ENCODE data around the gene PRR19.

The PRR19 gene

GRCh38 chr19:42271045-42271419 is 30.9 kb upstream of the PRR19 start:
- DNase-seq (ENCODE audit: low spot score) = no peak

- no peak for DNase-seq (ENCODE audit: low spot score)
These were observed 29.9 kb upstream of the PRR19 start for GRCh38 chr19:42271861-42272534.

DNA sequence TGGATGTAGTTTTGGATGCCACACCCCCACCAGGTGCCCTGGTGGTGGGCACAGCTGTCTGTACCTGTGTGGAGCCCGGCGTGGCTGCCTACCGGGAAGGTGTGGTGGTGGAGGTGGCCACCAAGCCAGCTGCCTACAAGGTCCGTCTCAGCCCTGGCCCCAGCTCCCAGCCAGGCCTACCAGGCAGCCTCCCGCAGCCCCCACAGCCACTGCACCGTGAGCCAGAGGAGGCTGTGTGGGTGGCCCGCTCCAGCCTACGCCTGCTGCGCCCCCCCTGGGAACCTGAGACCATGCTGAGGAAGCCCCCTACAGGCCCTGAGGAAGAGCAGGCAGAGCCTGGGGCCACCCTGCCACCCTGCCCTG is 29.4 kb upstream of the PRR19 start:
- no peak for DNase-seq (ENCODE audit: low spot score)

GRCh38 chr19:42272989-42273406 is 28.9 kb upstream of the PRR19 start:
- no peak for DNase-seq (ENCODE audit: low spot score)

- no peak for DNase-seq (ENCODE audit: low spot score)
These were observed 28.4 kb upstream of the PRR19 start for GRCh38 chr19:42273407-42274064.

DNA sequence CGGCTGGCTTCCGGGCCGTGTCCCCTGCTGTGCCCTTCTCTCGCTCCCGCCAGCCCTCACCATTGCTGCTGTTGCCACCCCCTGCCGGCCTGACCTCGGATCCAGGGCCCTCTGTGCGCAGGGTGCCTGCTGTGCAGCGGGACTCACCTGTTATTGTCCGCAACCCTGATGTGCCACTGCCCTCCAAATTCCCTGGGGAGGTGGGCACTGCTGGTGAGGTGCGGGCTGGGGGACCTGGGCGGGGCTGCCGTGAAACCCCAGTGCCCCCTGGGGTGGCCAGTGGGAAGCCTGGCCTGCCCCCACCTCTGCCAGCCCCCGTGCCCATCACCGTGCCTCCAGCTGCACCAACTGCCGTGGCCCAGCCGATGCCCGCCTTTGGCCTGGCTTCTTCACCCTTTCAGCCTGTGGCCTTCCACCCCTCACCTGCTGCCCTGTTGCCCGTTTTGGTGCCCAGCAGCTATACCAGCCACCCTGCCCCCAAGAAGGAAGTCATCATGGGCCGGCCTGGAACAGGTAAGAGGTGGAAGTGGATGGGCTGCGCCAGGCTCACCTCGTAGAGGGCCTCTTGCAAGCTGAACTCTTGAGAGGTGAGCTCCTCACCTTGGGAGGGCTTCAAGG is 27.8 kb upstream of the PRR19 start:
- no peak for DNase-seq (ENCODE audit: low spot score)

DNA sequence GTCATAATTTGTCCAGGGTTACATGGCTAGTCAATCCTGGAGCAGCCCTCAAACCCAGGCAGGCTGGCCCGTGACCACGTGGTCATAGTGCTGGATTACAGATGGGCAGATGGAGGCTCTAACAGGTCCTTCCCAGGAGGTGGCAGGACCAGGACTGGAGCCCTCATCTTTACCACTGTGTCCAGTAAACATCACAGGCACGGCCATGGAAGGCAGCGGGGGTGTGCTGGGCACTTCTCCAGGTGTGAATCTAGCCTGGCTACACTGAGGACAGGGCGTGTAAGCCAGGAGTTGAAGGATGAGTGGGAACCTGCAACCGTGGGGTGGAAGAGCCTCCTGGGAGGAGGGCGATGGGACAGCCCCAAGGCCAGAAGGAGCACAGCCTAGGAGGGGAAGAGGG is 26.8 kb upstream of the PRR19 start:
- DNase-seq (ENCODE audit: low spot score) = no peak

DNA sequence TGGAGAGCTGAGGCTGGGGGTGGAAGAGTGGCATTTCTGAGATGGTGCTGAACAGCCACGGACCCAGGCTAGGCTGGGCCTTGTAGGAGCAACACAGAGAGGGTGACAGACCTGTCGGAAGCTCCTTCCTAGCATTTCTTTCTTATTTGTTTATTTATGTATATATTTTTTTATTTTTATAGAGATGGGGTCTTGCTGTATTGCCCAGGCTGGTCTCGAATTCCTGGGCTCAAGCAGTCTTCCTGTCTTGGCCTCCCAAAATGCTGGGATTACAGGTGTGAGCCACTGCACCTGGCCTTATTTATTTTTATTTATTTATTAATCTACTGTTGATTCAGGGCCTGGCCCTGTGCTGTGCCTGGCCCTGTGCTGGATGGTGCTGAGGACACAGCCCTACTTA is 26.4 kb upstream of the PRR19 start:
- DNase-seq (ENCODE audit: low spot score) = no peak

DNA sequence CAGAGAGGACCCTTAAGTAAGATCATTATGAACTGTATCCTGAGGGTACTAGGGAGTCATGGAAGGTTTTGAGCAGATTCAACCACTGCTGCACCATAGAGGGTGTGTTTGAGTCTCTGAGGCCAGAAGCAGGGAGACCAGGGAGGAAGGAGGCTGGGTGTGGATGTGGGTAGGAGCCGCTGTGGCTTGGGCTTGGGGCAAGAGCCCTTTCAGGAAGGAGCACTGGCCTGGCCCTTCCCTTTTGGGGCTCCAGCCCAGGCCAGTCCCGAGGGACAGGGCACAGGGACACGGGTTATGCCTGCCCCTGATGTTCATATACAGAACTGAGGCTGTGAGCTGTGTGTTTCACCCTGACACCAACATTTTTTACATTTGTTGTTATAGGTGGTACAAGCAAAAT is 25.6 kb upstream of the PRR19 start:
- no peak for DNase-seq (ENCODE audit: low spot score)

DNA sequence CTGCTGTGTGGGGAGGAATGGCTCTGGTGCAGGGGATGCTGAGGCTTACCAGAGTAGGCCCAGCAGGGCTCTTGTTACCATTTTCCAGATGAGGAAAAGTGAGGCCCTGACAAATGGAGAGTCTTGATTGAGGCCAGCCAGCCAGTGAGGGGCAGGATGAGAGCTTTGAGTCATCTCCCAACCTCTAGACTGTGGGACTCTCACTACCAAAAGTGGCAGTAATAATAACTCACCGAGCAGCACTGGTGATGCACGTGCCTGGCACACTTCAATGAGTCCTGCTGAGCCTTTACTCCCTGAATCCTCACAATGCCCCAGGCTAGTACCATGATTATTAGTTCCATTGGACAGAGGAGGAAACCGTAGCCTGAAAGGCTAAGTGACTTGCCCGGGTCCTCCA is 25.1 kb upstream of the PRR19 start:
- DNase-seq (ENCODE audit: low spot score) = no peak

DNA sequence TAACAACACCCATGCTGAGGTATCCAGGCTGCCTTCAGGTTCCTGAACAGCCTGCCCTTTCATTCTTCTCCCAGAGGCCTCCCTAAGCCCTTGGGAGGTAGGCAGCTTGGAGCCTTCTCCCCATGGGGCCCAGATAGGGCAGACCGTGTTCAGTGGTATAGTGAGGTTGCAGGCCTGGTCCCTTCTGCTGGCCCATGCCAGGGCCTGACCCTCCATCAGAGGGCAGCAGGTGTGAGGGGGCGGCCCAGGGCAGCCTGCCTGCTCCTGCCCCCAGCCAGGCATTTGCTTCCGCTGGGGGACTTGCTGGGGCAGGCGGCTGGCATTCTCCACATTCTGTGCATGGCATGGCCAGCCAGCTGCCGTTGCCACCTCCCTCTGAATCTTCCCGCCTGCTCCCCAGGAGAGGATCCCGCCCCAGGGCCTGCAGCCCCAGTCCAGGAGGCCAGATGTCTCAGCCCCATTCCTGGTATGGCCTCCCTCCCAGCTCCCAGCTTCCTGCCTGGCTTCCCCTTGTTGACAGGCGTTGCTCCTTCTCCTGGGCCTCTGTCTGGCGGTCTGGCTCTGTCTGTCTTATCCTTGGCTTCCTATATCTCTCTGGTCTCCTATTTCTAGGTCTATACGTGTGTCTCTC is 24.0 kb upstream of the PRR19 start:
- DNase-seq (ENCODE audit: low spot score) = no peak

GRCh38 chr19:42278452-42279154 is 23.3 kb upstream of the PRR19 start:
- no peak for DNase-seq (ENCODE audit: low spot score)

- DNase-seq (ENCODE audit: low spot score) = no peak
These were observed 22.6 kb upstream of the PRR19 start for GRCh38 chr19:42279155-42279901.

DNA sequence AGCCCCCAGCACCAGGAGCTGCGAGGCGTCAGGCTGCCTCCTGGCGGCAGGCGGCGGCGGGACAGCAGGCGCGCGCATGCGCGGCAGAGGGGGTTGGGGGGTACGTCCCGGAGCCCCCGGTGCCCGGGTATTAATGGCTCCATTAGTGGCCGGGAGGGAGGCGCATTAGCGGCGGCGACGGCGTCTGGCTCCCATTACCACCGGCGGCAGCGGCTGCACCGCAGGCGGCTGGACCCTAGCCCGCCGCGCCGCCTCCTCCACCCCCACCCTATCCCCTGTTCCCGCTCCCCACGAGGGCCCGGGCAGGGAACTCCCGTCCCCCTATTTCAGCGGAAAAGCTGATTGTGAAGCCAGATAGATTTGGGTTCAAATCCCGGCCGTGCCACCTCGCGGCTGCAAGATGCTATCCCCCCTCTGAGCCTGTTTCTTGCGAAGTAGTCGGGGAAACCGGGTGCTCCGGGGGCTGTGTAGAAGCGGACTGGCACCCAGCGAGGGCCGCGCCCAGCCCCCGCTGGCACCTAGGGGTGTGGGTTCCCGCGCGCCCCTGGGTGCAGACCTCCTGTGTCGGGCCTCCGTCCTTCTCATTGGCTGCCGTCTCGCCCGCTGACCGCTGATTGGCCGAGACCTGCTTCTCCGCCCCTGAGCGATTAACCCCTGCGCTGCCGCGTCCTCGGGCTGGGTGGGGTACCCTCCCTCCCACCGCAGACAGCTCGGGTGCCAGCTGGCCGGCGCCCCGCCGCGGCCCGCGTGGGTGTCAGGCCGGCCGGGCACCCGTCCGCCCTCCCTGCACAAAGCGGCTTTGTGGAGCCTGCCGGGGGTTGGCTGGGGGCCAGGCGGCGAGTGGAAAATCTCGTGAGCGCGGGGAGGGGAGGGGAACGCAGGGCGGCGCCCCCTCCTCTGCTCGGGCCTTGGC is 21.8 kb upstream of the PRR19 start:
- DNase-seq (ENCODE audit: low spot score) = peak; percentile 93

- no peak for DNase-seq (ENCODE audit: low spot score)
These were observed 21.2 kb upstream of the PRR19 start for GRCh38 chr19:42280815-42281145.

GRCh38 chr19:42281146-42281826 is 20.6 kb upstream of the PRR19 start:
- DNase-seq (ENCODE audit: low spot score) = no peak

DNA sequence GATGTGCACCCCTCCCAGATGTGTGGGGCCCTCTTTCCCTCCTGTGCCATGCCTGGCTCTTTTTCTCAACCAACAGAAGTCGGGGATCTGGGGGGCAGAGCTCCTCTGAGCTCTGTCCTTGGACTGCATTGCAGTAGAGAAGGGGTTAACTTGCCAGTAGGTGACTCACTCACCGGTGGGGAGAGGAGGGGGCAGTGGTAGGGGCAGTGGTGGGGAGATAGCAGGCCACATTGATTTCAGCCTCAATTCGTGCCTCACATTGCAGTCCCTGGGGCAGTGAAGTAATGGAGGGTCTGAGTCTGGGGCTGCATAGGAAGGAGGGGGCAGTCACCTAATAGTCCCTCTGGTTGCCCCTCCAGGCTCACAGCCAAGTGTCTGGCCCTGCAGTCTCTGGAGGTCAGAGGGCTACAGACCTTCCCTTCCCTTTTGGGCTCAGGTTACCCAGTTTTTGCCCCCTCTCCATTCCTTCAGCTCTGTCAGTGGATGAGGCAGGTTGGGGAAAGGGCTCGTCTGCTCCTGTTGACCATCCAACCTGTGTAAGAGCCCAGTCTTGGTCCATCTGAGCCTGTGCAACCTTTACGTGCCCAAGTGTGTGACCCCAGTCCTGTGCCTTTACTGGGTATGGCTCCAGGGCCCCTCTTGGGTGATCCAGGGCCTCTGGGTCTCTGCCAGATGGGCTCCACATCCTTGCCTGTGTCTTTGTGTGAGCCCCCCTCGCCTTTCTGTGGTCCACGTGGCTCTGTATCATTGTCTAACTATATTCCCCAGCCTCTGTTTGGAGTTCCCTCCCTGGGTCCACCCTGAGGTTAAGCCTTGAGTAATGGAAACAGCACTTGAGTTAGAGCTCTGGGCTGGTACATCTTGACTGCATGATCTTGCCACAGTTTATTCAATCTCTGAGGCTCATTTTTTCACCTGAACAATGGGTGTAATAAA is 19.8 kb upstream of the PRR19 start:
- DNase-seq (ENCODE audit: low spot score) = peak; percentile 56

DNA sequence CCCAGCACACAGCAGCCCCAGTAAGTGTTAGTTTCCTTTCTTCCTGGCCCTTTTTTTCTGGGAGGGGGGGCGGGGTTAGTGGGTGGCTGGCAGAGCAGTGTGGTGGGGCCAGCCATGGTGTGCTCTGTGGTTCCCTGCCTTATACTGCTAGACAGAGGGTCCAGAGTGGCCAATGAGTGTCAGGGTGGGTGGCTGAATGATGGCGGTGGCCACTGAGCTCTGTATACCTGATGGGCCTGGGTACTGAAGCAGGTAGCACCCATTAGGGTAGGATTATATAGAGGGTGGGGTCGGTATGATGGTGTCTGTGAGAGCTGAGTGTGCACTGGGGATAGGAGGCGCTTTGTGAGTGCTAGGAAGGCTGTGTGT is 19.1 kb upstream of the PRR19 start:
- DNase-seq (ENCODE audit: low spot score) = no peak

Measured in iPS-NIHi11 (cell line).